Hematopoietic multipotent progenitor cell treated with erythropoietin and hydrocortisone succinate and interleukin-3 and kit ligand, for 17 days (in vitro differentiated cells): ENCODE results near the gene ASB15.

Experiments used
- DNase-seq: peaks from one replicate; pipeline ENCODE4 v3.0.0-alpha.2; 2015; ENCODE audit warnings: low spot score

The ASB15 gene

DNA sequence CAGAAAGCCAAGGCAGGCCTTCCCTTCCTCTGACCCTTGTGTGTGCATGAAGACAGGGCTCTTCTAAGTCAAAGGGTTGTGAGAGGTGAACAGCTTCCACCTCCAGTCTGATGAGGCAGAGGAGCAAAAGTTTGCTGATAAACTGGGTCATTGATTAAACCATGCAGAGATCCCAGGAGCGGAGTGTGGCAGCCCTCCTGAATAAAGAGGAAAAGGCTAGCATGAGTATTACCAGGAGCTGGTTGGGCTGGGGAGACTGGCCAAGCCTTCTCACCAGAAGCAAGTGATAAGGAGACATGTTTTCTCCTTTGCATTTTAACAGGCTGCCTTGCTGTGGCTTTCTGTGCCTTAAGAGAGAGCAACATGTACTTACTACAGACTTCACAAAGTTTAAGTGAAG, 64.3 kb downstream of the ASB15 start:
- DNase-seq, result no peak

DNA sequence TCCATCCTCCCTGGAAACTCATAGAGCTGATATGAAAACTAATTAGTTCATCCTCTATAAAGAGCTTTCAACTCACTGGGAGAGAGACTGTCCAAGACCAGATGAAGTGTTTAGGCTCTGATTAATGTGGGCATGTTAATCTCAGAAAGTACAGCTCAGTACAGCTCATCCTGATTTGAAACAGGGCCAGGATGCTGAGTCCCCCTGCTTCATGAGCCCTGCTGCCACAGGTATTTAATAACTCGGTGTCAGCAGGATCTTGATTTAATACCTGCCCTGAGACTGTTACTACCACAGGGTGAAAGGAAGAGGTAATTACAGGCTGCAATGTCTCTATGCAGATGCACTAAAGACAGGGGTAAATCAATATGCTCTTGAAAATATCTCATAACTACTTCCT, 64.9 kb downstream of the ASB15 start:
- DNase-seq, result no peak

DNA sequence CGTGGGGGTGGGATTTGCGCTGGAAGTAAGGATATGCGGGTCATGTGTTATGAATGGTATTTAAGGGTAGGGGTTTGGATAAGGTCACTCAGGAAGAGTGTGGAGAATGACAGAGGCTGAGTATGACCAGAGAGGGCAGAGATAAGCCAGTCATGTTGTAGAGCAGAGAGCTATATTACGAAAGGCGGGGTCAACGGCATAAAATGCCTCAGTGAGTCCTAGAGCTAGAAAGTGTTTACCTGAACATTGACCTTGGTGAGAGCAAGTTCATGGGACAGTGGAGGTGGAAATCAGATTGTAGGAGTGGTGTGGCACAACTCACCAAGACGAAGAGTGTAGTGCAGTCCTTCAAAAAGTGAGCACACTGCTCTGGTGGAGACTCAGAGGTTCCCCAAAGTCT, 67.9 kb downstream of the ASB15 start:
- DNase-seq, result no peak

GRCh38 chr7:123673137-123673732, 71.6 kb downstream of the ASB15 start:
- no peak for DNase-seq

DNA sequence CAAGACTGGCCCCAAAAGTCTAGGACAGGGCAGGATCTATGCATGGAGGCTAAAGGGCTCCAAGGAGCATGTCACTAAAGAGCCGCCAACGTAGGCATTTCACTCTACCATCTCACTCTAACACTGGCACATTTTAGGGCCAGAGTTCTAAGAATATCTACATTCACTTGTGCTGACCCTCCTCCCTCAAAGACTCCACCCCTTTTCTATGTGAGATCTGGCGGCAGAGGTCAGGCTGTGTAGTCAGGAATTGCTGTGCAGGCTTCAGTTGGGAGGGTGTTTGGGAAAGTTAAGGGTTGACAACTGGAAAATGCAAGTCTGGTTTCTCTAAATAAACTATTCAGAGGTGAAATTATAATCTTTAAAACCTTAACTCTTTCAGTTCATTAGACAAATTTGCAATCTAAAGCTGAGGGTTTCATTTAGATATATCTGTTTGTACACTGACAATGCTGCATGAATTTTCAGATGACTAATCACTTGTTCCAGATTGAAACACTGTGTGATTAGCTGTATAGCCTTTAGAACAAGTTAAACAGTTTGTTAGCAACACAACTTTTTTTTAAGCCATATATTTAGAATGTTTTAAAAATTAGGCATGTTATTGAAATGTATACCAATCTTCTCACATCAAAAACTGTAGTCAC, 72.3 kb downstream of the ASB15 start:
- DNase-seq, result no peak

DNA sequence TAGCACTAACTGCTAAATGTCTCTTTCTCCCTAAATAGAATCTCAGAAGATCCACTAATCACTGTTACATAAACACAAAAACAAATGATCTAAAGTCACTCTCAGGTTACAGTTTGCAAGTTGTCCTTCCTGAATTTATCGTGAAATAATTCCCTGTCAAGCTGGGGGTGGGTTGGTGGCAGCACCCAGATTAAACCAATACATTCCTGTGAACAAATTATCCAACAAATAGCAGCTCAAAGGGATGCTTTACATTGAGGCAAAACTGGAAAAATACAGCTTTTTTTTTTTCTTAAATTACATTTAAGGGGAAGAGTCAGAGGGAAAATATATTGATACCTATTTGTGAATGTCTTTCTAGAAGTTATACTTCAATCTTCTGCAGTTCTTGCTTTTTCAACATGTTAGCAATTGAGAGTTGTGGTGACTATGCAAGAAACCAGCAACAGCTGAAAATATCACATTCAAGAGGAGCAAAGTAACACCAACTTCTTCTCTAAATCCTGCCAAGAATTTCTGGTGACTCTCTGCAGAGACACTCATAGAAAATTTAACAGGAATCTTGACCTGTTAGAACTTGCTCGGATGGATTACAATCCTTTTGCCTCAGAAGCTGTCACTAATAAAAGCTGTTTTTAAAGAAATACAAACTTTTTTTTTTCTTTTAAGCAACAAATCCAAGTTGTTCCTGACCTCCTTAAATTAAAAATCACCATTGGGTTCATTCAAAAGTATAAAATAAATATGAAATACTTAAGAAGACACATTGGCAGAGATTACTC, 73.0 kb downstream of the ASB15 start:
- DNase-seq, result no peak

GRCh38 chr7:123675181-123675473, 73.5 kb downstream of the ASB15 start:
- no peak for DNase-seq

DNA sequence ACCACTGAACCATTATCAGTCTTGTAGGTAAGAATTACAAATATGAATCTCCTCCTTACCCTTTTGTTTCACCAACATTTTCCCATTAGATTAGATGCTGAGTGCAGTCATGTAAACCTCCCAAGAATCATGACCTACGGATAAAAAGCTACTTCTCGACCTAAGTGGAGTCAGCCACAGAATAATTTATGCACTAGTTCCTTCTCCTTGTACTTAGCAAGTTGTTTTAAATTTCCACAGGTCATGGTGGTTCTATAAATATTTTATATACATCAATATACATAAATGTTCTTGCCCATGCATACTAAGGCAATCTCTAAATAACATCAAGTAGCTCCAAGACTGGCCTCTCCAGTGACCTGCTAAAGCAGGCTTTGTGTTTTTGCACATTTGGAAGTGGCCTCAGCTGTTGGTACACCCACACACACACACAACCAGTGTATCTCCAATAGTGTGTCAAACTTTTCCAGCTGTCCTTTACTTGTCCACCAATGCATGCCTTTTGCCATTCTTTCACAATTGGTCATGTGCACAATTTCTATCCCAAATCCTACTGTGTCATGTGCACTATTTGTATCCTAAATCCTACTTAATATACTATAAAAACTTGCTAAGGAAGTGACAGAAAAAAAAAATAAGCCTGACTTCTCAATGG, 75.6 kb downstream of the ASB15 start:
- DNase-seq, result no peak

- DNase-seq, result no peak
These were observed 78.0 kb downstream of the ASB15 start for GRCh38 chr7:123679614-123680013.

GRCh38 chr7:123680580-123680979, 79.0 kb downstream of the ASB15 start:
- DNase-seq, result no peak

- no peak for DNase-seq
These were observed 79.9 kb downstream of the ASB15 start for GRCh38 chr7:123681561-123681960.

GRCh38 chr7:123682690-123683089, 81.1 kb downstream of the ASB15 start:
- DNase-seq, result peak; percentile 69

DNA sequence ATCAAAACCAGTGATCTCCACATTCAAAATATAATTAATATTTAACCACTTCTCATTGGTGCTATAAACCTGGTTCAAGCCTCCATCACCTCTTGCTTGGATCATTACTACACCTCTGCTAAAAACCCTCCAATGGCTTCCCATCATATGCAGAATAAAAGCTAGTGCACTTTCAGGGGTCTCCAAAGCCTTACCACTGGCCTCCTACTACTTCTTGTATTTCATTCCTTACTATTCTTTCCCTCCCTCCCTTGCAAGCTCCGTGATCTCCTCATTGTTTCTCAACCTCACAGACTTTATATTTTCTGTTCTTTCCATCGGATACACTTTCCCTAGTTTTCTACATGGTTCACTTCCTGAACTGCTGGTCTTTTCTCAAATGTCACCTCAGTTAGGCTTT, 85.5 kb downstream of the ASB15 start:
- no peak for DNase-seq

GRCh38 chr7:123687727-123688126, 86.1 kb downstream of the ASB15 start:
- DNase-seq, result no peak
